Subcutaneous adipose tissue (tissue), 4 donors: ENCODE results near the gene PHLPP1. TPM values are rescaled to one million over a fixed set of nuclear protein-coding genes. Genes with fewer than 3 reads are reported as not detected.

Source experiments
- total RNA-seq, 4 donors: library from RNA; depleted of rRNA; stranded (reverse); fragments of >200 nt; gene quantifications; one replicate each; pipeline ENCODE4 v1.1.0, GENCODE V29; 2016
- TF ChIP-seq, protein P1 (sequence below): fragments of 450-650 bp; IDR thresholded peaks from one replicate; pipeline ENCODE4 v1.5.1; 2016; ENCODE audit warnings: low read depth, mild to moderate bottlenecking, control low read depth, antibody characterized with exemption, moderate library complexity

Gene PHLPP1
- total RNA-seq, 4 donors from 2014 or later, result 9.7 to 28.3 (median 21.2) TPM

DNA sequence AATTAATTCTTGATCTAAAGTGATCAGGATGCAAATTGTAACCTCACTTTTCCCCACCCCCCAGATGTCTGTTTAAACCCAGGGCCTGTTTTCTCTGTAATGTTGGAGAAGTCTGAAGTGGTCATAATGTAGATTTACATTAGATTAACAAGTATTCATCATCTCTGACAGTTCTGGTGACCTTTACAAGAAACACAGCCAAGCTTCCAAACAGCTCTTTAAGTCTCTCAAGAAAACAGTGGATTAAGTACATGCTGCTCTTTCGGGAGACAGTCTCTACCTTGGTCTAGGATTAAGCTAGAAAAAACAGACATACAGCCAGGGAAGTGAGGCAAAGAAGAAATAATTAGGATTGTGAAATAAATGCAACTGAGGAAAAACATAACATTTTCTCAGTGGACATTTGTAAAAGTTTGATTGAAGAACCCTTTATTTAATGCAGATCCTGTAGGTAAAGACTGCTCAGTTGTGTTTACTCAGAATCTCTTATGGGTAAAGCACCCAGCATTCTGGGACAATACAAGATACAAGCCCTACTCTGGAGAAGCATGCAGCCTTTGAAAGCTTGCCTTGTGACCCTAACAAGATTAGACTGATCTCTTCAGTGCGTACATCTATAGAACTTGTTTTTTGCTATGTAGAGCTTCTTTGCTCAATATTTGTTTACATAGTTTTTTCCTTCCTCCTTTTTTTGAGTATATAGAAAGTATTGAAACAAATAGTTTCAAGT lies 203.9 kb downstream of the PHLPP1 start:
- TF ChIP-seq, protein P1, sequence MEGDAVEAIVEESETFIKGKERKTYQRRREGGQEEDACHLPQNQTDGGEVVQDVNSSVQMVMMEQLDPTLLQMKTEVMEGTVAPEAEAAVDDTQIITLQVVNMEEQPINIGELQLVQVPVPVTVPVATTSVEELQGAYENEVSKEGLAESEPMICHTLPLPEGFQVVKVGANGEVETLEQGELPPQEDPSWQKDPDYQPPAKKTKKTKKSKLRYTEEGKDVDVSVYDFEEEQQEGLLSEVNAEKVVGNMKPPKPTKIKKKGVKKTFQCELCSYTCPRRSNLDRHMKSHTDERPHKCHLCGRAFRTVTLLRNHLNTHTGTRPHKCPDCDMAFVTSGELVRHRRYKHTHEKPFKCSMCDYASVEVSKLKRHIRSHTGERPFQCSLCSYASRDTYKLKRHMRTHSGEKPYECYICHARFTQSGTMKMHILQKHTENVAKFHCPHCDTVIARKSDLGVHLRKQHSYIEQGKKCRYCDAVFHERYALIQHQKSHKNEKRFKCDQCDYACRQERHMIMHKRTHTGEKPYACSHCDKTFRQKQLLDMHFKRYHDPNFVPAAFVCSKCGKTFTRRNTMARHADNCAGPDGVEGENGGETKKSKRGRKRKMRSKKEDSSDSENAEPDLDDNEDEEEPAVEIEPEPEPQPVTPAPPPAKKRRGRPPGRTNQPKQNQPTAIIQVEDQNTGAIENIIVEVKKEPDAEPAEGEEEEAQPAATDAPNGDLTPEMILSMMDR, result no peak

- TF ChIP-seq, protein P1, result no peak
Measured at GRCh38 chr18:62925031-62925688, 209.8 kb downstream of the PHLPP1 start.

DNA sequence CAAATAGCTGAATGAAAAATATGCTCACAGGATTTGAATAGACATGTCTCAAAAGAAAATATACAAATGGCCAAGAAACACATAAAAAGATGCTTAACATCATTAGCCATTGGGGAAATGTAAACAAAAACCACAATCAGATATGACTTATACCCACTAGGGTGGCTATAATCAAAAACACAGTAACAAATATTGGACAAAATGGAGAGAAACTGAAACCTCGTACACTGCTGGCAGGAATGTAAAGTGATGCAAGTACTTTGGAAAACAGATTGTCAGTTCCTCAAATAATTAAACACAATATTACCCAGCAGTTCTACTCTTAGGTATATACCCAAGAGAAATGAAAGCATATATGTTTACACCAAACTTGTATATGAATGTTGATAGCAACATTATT lies 213.0 kb downstream of the PHLPP1 start:
- TF ChIP-seq, protein P1, result no peak

- TF ChIP-seq, protein P1, result no peak
Measured at GRCh38 chr18:62933261-62933887, 218.0 kb downstream of the PHLPP1 start.

DNA sequence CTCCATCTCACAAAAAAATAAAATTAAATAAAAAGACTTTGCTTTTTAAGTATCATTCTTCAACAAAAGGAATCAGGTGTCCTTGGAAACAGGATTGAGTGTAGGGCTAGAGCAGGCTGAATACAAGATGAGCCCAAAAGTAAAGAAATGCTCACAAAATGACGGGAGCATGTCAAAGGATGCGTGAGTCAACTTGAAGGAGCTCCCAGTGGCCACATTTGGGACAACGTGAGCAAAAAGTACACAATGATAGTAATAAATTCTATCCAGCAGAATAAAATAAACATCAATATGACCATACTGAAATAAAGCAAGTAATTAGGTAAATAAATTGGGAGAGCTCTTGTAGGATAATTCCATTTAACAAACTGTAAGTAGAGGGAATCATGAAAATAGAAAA lies 220.7 kb downstream of the PHLPP1 start:
- TF ChIP-seq, protein P1, result no peak

- TF ChIP-seq, protein P1, result no peak
Measured at GRCh38 chr18:62937065-62937464, 221.7 kb downstream of the PHLPP1 start.

DNA sequence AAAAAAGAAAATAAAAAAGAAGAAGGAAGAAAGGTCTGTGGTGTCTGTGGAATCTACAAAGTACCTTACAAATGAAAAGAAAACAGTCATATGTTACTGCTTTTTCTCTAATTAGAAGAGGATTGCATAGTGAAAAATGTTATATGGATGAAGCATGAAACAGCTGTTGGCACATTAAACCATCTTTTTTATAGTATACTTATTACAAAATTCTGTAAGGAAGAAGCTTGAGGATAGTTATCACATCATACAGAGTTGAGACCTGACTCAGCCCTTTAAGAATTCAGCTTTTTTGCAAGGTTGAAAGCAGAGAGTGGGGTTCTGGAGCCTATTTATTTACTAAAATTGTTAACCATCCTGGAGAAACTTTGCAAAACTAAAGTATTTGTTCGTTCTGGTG lies 222.7 kb downstream of the PHLPP1 start:
- TF ChIP-seq, protein P1, result no peak
